HG02642 (cell line): ENCODE measurements around the gene UBE2U.
A peak's percentile ranks its signal among the peaks of the same experiment; 100 is the strongest.

Experiments used
- ATAC-seq: cut with Tn5 transposase; IDR thresholded peaks from one replicate; pipeline ENCODE4 v1.9.1; 2021; ENCODE audit warnings: mild to moderate bottlenecking; ENCODE audit not compliant: unreplicated experiment, poor library complexity

The UBE2U gene

GRCh38 chr1:64203420-64203819 is at the start of gene UBE2U:
UBE2U (plus strand) TSS chr1:64203623; CDS start chr1:64204051, 428 bp downstream.
- no peak for ATAC-seq

DNA sequence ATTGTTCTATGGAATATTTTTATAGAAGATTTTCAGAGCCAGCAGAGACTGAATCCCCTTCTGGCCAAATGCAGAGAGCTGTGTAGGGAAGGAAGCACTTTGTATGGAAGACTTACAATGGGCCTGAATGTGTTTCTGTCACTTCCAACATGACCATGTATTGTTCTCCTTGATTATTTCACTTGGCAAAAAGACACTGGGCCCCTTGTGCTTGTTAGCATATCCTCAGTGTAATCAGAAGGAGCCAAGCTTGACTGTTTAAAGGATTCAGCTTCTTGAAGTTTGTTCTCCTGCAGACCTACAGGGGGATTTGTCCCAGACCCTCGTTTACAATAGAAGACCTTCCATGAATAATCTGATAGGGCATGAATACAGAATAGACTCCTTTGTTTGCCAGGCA is 48.1 kb upstream of the UBE2U start:
- no peak for ATAC-seq

DNA sequence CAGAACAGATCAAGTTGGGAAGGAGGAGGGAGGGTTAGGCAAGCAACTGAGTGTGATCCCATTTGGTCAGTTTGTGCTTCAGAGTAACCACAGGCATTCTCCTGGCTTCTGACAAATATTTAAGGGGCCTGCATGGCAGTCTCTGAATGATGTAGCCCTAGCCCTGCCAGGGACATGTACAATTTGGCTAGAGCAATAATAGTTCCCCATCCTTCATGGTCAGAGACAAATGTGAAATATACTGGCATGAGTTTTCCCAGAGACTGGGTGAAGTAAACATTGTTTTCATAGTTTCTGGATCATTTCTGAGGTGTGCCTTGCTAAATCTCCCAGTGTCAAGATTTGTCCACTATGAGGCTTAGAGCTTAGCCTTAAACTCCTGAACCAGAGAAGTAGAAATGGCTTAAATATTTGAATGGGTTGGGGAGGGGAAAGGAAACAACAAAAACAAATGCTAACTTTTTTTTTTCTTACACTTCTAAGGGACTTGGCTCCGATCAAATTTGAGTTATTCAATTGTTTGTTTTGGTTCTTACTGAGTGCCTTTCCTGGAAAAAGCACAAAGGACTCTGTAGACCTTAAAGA is 42.0 kb upstream of the UBE2U start:
- ATAC-seq = no peak

DNA sequence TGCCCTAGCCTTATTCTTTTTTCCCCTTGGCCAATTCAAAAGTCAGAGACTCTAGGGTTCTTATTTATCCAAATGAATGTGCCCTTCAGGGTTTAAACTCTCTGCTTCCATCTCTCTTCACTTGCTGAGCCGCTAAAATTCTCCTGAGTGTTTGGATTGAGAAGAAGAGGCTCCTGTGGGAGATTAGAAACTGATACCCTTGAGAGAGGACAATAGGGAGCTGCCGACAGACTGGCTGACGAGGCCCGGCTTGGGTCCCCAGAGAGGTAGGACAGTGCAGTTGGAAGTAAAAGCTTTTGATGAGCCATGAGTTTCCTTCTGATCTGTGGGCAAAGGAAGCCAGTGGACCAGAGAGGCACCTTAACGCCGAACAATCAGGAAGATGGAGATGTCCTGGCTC is 41.3 kb upstream of the UBE2U start:
- no peak for ATAC-seq

- ATAC-seq = no peak
Measured at GRCh38 chr1:64162804-64163203, 40.6 kb upstream of the UBE2U start.

DNA sequence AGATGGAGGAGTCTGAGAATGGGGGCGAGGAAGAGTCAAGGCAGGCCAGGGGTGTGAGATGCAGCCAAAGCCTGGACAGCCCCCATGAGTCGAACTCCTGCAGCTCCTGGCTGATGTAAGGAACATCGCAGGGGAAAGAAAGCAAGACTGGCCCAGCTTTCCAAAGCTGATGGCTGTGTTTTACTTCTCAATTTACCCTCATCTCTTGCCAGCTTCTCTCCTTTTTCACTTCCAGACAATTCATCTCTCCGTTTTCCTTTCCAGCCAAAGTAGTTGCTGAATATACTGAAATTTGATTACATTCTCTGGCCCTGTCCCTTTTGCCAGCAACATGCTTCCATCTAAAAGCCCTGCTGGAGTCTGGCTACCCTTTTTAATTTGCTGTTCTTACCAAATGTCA is 40.0 kb upstream of the UBE2U start:
- no peak for ATAC-seq

DNA sequence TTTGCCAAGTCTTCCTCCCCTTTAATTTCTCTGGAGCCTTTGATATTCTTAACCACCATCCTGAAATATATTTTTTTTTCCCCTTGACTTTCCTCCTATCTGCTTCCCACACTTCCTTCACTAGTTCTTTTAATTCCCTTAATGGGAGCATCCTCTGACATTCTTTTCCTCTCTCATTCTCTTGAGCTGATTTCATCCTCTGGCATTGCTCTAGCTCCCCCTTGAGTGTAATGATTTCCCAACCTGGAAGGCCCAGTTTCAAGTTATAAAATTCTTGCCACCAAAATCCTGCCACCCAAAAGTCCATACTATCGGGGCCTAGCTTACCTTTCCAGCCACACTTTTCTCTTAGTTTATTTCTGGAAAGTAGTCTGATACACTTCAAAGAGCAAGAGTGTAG is 39.5 kb upstream of the UBE2U start:
- ATAC-seq = no peak

- no peak for ATAC-seq
Measured at GRCh38 chr1:64166629-64167028, 36.8 kb upstream of the UBE2U start.

DNA sequence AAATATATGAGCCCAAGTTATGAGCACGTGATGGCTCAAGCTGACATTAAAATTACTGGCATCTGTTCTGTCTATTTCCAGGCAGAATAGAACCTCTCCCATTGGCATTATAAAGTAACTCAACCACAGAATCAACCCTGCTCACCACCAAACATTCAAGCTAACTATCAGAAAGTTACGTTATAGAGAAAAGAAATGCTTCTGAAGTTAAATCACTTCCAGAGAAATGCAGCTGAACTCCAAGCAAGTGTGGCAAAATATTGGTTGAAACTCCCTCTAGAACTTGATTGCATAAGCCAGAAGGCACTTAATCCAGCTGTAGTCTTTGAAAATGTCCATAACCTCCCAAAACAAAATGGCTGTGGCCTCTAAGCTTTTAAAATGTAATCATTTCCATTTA is 36.2 kb upstream of the UBE2U start:
- ATAC-seq = no peak

DNA sequence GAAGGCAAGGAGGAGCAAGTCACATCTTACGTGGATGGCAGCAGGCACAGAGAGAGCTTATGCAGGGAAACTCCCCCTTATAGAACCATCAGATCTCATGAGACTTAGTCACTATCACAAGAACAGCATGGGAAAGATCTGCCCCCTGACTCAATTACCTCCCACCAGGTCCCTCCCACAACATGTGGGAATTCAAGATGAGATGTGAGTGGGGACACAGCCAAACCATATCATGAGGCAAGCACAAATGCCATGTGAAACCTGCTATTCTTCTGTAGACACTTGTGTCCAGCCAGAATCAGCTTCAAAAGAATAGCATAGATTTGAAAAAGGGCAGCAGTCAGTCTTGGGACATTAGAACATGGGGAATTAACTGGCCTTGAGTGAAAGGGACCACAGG is 32.2 kb upstream of the UBE2U start:
- ATAC-seq = peak; percentile 16

DNA sequence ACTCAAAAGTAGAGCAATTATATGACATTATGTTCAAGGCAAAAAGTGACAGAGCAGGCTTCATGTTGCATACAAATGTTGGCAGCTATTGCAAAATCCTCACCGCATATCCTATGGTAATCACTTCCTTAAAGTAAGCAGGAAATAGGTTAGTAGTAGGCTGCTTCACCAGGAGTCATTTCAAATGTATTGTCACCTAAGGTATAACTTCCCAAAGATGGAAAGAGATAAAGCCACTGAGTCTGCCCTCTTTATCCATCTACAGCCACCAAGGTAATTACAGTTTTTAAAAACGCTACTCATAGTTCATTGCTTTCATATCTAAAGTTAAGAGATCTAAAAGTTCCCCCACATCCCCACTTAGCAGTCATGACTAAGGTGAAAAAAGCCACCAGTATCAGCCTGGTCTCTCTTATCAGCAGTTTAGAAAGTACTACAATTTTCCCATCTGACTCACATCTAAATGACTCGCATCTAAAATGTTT is 31.6 kb upstream of the UBE2U start:
- ATAC-seq = peak; percentile 64

DNA sequence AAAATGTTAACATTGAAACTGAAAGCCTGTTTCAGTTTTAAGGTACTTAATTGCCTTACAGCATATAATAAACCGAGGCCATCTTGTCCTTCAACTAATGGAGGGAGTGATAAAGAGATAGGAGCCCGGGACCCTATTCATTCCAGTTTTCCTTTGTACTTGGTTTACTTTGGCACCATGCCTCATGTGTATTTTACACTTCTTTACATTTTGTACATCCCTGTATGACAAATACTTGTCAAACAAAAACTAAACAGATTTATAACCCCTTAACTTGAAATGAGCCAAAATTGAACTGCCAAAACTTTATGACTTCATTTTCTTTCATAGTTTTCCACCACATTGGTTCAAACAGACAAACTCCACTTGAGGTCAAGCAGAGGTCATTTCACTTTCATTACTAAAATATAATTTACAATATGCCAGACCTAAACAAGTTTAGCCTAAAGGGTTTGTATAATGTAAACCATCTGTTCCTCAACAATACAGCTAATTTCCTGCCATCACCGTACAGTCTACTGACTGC is 30.9 kb upstream of the UBE2U start:
- no peak for ATAC-seq

DNA sequence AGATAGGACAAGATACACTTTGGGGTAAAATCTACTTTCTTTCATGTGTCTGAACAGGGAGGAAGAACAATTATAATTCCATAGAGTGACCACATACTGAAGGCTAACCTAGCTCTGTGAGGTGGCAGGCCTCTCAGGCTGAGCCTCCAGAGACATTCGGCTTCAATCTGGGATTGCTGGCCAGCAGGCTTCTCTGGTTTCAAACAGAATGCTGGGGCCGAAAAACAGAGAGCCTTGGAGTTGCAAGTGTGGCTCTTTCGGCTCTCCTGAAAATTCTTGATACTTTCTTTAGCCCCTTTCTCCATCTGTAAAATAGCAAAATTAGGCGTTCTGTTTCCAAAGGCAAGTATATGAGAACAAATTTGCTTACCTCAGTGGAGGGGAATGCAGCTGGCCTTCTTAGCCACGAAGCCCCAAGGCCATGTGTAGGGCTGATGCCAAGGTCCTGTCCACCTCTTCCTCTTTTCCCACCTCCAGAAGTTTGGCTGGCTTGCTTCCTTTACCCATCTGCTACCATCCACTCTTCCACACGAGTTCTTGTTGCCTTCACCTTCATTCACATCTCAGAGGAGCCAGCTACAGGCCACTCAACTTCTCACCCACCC is 30.0 kb upstream of the UBE2U start:
- no peak for ATAC-seq

- no peak for ATAC-seq
Measured at GRCh38 chr1:64175639-64176038, 27.8 kb upstream of the UBE2U start.

DNA sequence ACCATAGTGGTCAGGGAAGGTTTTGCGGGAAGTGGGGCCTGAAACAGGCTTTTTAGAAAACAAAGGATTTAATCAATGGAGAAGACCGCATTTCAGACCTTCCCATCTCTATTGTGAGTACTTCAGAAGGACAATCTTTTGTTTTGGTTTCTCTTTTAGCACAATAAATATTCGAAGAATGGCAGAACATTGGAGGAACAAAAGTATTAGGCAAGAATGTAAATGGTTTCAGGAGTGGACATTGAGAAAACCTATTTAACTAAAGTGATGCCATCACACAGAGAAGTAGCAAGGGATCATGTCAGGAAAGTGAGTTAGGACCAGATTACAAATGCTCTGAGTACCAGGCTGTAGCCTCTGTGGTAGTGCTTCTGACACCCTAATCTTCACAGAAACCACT is 26.8 kb upstream of the UBE2U start:
- no peak for ATAC-seq

- no peak for ATAC-seq
Measured at GRCh38 chr1:64179588-64179987, 23.8 kb upstream of the UBE2U start.

GRCh38 chr1:64182207-64182606 is 21.2 kb upstream of the UBE2U start:
- ATAC-seq = no peak

DNA sequence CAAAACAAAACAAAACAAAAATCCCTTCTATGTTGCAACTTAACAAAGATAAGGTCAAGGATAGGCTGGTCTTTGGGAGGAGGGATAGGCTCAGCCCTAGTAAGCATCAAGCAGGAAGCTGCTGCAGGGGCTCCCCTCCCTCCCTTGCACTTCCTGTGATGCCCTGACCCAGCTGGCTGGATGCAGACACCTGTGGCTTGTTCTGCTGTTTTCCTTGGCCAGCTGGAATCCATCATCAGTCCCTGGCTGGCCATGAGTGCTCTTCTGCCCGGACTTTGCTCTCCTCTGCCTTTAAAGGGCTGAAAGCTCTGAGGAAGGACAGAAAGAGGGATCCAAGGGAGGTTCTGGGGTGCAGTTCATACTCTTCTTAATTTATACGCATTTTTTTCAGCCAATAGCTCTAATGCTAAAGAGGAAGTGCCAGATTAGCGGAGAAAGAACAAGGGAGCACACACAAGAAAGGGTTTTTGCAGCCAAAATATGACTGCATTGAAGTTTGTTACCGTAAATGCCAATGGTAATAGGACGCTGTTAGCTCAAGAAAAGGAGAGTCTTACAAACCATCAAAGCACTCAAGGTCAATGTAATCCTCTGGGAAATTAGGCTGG is 19.9 kb upstream of the UBE2U start:
- no peak for ATAC-seq

DNA sequence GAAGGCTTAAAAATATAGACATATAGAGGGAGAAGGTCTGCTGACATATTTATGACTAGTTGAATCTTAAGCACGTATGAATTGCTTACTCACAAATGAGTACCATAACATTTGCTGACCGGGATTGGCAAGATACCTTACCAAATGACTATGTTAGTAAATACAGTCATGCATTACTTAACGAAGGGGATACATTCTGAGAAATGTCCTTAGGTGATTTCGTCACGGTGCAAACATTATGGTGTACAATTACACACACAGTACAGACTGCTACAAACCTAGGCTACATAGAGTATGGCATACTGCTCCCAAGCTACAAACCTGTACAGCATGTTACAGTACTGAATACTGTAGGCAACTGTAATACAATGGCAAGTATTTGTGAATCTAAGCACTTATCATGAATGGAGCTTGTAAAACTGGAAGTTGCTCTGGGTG is 19.4 kb upstream of the UBE2U start:
- ATAC-seq = no peak

DNA sequence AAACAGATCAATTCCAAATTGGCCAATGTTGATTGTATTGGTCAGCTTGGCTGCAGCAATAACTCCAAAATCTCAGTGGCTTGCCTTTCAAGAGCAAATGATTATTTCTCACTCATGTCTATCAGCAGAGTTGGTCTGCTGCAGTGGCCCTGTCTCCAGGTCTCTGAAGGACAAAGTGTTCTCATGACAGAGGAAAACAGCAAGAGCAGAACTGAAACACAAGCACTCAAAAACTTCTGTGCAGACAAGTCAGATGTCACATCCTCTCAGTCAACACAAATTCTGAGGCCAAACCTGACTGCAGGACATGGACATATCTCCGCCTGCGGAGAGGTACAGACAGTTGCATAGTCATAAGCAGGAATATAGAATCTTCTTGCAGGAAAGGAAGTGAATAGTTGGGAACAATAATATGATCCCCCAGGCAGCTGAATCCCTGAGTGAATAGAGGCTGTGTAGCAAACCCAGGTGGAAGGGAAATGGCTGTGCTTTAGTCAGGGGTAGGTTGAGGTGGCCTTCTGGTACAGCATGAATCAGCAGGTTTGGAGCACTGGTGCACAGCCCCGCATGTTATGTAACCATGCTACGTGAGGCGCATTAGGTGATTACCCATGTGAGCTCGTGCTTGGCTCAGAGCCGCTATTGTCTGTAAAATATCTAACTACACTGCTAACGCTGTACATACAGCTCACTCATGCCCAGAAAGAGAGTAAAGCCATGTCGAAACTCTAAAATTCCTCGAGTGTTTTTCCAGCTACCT is 17.1 kb upstream of the UBE2U start:
- ATAC-seq = no peak

DNA sequence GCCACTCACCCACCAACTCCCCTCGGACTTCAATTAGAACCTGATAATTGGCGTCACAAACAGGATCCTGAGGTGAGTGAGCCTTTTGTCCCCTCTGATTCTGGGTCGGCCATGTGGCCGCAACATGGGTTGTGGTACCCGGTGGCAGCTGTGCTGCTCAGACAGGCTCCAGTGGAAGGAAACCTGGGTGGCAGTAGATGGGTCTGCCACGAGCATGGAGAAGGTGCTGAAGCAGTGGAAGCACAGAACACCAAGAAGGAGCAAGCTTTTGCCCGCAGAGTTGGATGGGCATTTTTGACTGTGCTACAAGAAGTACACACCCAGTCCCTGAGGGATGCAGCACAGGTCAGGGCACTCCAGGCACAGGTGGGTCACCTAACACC is 16.5 kb upstream of the UBE2U start:
- ATAC-seq = no peak
